NCI-H2029 treated with DMSO at 0.1 percent for 48 hours (cell line): ENCODE measurements around the gene PRKCZ.

Source experiments
- DNase-seq: peaks from one replicate; lab custom pipeline; 2025; lab: John Stamatoyannopoulos, UW

The PRKCZ gene

DNA sequence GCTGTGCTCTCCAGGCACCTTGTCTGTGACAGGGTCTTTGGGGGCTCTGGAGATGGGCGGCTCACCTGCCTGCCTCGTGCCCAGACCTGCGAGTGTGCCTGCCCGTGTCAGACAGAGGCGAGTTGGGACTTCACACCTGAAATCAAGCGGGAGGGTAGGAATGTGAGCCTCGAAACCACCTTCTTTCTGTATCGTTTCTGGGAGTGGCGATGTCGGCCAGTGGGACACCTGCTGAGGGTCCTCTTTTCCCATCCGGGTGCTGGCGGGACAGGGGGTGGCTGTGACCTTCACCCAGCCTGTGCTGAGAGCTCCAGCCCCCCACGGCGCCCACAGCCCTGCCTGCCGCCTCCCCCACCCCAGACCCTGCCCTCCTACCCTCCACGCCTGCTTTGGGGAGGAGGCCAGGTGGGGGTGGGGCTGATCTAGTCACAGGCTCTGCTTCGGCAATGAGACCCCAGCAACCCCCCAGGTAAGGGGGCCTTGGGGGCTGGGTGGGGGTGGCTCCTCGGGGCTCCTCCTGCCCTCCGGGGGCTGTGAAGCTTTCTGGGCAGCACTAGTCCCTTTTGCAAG is 160.0 kb downstream of the PRKCZ start:
- DNase-seq: no peak

- no peak for DNase-seq
These were observed 160.6 kb downstream of the PRKCZ start for GRCh38 chr1:2210786-2211185.

DNA sequence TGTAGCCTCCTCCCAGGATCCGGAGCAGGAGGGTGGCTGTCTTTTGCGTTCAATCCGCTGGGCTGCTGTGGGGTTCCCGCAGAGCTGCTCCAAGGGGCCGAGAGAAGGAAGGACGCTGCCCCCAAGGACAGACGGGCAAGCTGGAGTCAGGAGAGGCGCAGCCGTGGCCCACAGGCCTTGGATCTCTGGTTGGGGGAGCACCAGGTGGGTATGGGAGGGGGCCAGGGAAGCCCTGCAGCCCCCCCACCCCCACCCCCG is 162.0 kb downstream of the PRKCZ start:
- DNase-seq: no peak

DNA sequence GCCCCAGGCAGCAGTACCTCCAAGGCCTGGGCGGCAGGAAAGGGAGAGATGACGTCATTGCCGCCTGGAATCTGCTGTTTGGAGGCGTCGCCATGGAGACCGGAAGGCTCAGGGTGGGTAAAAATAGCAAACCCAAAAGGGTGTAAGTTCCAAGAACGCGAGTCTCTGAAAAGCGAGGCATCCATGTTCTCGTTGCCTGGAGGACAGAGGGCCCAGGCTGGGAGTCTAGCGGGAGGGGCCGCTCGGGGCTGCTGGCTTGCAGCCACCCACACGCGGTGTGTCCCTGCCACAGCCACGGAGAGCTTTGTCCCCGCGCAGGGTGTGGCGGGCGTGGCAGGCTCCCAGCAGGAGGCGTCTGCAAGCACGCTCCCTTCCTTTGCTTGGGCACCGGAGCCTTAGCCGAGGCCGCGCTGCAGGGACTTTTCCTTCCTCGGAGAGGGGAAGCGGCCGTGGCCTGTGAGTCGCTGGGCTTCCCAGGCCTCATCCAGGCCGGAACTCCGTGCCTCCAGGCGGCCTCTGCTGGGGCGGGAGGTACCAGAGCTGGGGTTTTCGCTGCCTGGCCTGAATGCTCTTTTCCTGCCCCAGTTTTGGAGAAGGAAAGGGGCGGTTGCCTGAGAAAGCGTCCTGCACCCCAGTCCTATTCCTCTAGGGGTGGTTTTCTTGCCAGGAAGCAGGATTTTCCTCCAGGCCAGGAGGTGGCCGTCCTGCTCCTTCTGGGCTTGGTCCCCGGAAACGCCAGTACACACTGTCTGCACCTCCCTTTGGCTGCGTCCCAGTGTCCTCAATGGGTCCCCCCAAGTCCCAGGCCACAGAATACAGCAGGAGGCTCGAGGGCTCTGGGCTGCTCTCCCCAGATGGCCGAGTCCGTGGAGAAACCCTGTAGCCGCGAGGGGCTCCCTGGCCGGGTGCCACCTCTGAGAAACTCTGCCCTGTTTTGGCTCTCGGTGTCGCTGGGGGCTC is 162.6 kb downstream of the PRKCZ start:
- no peak for DNase-seq

DNA sequence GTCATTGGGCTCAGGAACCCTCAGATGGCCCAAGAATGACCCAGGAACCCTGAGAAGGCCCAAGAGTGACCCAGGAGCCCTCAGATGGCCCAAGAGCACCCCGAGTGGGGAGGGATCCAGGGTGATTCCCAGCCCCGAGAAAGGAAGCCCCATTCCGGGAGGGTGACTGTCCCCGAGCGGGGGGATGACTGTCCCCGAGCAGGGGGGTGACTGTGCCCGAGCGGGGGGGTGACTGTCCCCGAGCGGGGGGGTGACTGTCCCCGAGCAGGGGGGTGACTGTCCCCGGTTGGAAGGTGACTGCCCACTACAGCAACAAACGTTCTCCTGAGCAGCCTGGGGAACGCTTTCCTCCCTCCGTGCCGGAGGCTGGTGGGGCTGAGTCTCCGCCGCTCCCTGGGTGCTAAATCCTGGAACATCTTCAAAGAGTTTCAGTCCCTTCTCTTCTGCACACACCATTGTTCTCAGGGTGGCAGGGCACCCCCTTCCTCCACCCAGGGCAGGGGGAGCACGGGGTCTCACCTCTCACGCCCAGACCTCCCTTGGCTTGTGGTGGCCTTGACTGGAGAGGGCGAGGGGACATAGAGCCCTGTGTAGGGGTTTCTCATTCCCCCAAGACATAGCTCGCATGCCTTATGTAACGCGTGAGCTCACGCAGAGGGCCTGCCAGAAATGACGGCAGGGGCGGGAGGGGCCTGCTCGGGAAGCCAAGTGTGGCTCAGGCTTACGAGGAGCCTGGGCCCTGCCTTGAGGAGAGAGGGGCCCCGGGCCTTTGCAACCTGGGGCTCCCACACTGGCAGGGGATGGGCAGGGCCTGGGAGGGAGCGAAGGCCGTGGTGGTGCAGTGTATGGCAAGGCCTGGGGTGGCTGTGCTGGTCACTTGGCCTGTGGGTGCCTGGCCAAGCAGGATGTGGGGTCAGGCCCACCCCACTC is 163.6 kb downstream of the PRKCZ start:
- DNase-seq: no peak

DNA sequence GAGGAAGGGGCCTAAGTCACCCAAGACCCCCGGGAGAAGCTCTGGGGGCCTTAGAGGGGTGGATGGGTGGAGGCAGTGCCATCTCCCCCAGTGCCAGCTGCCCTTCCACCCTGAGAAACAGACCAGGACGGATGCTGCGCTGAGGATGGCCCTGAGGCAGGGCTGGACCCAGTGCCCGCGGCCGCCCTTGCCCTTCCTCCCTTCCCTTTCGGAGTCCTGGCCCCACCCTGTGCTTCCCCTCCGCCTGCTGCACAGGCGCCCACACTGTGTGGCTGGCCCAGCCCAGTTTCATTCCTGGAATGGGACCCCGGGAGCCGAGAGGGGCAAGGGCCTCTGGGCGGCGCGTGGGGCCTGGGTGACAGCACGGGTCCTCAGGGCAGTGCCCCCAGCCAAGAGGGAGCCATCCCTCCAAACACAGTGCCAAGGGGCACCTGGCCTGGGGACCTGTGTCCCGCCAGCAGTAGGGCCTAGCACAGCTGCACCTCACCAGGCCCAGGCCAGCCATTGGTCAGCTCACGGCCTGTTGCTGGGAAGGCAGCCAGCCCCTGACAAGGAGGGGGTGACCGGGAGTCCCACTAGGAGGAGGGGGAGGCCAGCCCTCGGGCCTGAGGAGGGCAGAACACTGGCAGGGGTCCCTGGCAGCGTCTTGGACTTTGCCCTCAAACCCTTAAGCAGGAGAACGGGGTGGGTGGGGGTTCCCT is 164.5 kb downstream of the PRKCZ start:
- DNase-seq: no peak

GRCh38 chr1:2215329-2215728 is 165.1 kb downstream of the PRKCZ start:
- DNase-seq: no peak

GRCh38 chr1:2215909-2216766 is 165.9 kb downstream of the PRKCZ start:
- no peak for DNase-seq

DNA sequence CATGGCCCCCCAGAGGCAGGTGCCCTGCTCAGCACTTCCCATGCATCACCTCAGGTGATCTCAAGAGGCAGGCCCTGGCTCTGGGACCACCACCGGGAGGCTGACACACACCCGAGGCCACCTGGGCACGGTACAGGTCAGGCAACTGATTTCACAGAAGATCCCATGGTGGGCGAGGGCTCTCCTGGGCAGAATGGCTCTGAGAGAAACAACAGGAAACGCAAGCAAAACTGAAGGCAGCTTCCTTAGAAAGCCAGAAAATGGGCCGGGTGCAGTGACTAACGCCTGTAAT is 166.5 kb downstream of the PRKCZ start:
- no peak for DNase-seq

DNA sequence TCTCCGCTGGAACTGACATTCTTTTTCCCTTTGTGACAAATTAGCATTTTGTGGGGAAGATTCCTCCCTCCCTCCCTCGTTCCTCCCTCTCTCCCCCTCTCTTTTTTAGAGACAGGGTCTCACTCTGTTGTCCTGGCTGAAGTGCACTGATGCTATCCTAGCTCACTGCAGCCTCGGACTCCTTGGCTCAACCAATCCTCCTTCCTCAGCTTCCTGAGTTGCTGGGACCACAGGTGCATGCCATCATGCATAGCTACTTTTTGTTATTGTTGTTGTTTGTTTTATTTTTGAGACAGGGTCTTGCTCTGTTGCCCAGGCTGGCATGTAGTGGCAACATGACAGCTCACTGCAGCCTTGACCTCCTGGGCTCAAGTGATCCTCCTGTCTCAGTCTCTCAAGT is 171.1 kb downstream of the PRKCZ start:
- no peak for DNase-seq

DNA sequence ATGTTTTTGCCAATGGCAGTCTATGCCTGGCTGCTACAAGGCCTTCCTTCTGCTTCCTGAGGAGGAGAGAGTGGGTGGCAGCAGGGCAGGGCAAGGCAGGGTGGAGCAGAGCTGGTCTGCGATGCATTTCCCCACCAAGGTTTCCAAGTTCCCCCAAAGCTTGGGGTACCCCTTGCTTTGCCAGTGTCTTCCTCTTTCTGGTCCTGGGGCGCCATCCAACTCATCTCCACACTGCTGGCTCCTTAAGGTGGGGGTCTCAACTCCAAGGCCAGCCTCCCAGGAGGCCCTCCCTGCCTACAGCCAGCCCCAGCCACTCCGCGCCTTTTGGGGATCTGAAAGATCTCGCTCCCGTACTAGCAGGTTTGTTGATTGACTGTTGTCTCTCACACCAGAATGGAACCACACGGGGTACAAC is 174.0 kb downstream of the PRKCZ start:
- DNase-seq: no peak

GRCh38 chr1:2224631-2225428 is 174.6 kb downstream of the PRKCZ start:
- DNase-seq: no peak

- DNase-seq: no peak
These were observed 176.5 kb downstream of the PRKCZ start for GRCh38 chr1:2226525-2227345.

DNA sequence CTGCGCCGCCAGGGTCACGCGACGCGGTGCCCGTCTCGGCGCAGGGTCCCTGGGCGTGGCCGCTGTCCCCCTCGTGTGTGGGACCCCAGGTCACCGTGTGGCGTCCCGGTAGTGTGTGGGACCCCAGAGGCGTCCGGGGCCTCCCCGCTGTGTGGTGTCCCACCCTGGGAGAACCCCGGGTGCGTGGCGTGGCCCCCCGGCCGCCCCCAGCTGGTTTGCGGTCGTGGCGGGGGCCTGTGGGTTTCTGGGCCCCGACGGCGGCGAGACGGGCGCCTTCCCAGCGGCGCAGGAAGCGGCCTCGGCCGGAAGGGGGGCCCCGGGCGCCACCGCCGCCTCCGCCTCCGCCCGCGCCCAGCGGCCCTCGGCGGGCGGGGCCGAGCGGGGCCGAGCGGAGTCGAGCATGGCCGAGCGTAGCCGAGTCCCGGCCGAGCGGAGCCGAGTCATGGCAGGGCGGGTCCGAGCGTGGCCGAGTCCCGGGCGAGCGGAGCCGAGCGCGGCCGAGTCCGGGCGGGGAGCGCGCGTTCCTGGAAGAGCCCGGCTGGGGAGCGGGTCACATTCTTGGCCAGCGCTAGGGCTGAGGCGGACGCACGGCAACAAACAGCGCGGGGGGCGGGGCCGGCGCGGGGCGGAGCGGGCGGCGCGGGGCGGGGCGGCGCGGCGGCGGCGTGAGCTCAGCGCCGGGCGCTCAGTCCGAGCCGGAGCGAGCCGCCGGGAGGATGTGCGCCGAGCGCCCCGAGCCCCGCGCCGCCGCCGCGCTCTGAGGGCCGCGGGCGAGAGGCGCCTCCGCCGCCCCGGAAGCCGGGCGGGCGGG is 177.3 kb downstream of the PRKCZ start:
- DNase-seq: peak; percentile 53

- no peak for DNase-seq
These were observed 178.0 kb downstream of the PRKCZ start, which contains the start of gene SKI for GRCh38 chr1:2228157-2228594. SKI (plus strand) TSS chr1:2228319; CDS start chr1:2228767, 448 bp downstream.

DNA sequence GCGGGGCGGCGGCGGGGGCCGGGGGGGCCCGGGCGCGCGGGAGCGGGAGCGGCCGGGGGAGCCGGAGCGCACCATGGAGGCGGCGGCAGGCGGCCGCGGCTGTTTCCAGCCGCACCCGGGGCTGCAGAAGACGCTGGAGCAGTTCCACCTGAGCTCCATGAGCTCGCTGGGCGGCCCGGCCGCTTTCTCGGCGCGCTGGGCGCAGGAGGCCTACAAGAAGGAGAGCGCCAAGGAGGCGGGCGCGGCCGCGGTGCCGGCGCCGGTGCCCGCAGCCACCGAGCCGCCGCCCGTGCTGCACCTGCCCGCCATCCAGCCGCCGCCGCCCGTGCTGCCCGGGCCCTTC is 178.5 kb downstream of the PRKCZ start:
- DNase-seq: no peak

DNA sequence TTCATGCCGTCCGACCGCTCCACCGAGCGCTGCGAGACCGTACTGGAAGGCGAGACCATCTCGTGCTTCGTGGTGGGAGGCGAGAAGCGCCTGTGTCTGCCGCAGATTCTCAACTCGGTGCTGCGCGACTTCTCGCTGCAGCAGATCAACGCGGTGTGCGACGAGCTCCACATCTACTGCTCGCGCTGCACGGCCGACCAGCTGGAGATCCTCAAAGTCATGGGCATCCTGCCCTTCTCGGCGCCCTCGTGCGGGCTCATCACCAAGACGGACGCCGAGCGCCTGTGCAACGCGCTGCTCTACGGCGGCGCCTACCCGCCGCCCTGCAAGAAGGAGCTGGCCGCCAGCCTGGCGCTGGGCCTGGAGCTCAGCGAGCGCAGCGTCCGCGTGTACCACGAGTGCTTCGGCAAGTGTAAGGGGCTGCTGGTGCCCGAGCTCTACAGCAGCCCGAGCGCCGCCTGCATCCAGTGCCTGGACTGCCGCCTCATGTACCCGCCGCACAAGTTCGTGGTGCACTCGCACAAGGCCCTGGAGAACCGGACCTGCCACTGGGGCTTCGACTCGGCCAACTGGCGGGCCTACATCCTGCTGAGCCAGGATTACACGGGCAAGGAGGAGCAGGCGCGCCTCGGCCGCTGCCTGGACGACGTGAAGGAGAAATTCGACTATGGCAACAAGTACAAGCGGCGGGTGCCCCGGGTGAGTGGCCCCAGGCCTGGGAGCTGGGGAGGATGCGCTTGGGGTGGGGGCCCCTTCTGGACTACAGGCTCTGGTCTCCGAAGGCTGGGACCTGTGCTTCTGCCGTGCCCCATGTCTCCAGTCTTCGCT is 179.0 kb downstream of the PRKCZ start:
- no peak for DNase-seq
